ENCODE data around the gene RCOR3. TPM values are rescaled to one million over a fixed set of nuclear protein-coding genes. Genes with fewer than 3 reads are reported as not detected.
"Not testable (repeated sequence)": the region's sequence is repeated elsewhere in the genome, so short reads cannot be mapped to it uniquely, and the experiment has no call there.

RCOR3 gene
- total and polyA plus RNA-seq, 2 of the 8 experiments (the other 6 are each of a cell fraction or from before 2014, with no cell fraction given), result 21.4 to 36.3 TPM

GRCh38 chr1:211243639-211244038 lies 15.5 kb upstream of the RCOR3 start:
- ChIA-PET POLR2A (ENCODE audit: partially characterized antibody) (interaction anchor here (1.7 to 3.6 kb wide), 2 partner anchors 14 to 869 kb away, joined by 7 to 13 read pairs; partner anchors contain the start of gene RCOR3), CTCF (ENCODE audit: partially characterized antibody) (interaction anchor here (1.2 to 1.5 kb wide), 3 partner anchors 14 to 110 kb away, joined by 3 to 4 read pairs (median 3); partner anchors contain the start of gene KCNH1)
- not testable (repeated sequence) for H2AK5ac ChIP-seq (ENCODE audit: low read depth, low read length); H3K23ac ChIP-seq (ENCODE audit: insufficient read length); H2BK20ac ChIP-seq (ENCODE audit: low read length); H4K5ac ChIP-seq (ENCODE audit: insufficient read length, low read depth, low read length); H3K56ac ChIP-seq (replicated peaks; ENCODE audit: insufficient read length, low read depth, low read length); DNase-seq (ENCODE audit: low read depth in 1 of 2, low spot score in 2 of 2); H4K20me1 ChIP-seq (replicated peaks in 1 of 2; ENCODE audit: control insufficient read depth in 1 of 2, insufficient read depth in 2 of 2, low read length in 2 of 2); H3K4ac ChIP-seq (replicated peaks; ENCODE audit: insufficient read length, low read depth, low read length); H3K79me1 ChIP-seq (ENCODE audit: low read depth, low read length); H2BK5ac ChIP-seq (ENCODE audit: low read depth, low read length); H2BK12ac ChIP-seq (ENCODE audit: low read depth, low read length); H3K4me1 ChIP-seq (replicated peaks in 1 of 4; ENCODE audit: control insufficient read depth in 3 of 4, insufficient read depth in 4 of 4, low read length in 3 of 4); H3K14ac ChIP-seq (ENCODE audit: insufficient read length); H4K8ac ChIP-seq (ENCODE audit: extremely low read depth, insufficient read depth, low read length); FAIRE-seq; H3K4me3 ChIP-seq (ENCODE audit: extremely low read depth in 1 of 4, insufficient read depth in 2 of 4, low read depth in 3 of 4, low read length in 4 of 4); H3K18ac ChIP-seq (ENCODE audit: extremely low read depth, low read length); H3K27ac ChIP-seq (ENCODE audit: low read depth, low read length); H3K36me3 ChIP-seq (ENCODE audit: control insufficient read depth in 2 of 4, insufficient read depth in 4 of 4, low read length in 3 of 4); H3K79me2 ChIP-seq (ENCODE audit: control insufficient read depth in 1 of 2, insufficient read depth in 2 of 2, low read length in 2 of 2); H3K27me3 ChIP-seq (replicated peaks in 1 of 4; ENCODE audit: control insufficient read depth in 3 of 4, extremely low read depth in 1 of 4, insufficient read depth in 3 of 4, low read length in 3 of 4); H2BK120ac ChIP-seq (replicated peaks; ENCODE audit: low read depth, low read length); H4K91ac ChIP-seq (replicated peaks; ENCODE audit: insufficient read length, low read length); H3K9ac ChIP-seq (replicated peaks in 1 of 4; ENCODE audit: extremely low read depth in 1 of 4, low read depth in 3 of 4, low read length in 3 of 4); H3K9me3 ChIP-seq (ENCODE audit: insufficient read depth in 2 of 2, low read depth in 1 of 2, low read length in 1 of 2); H2AFZ ChIP-seq (ENCODE audit: low read length); H3K23me2 ChIP-seq (ENCODE audit: low read depth, low read length); H3K4me2 ChIP-seq (ENCODE audit: insufficient read depth in 1 of 2, low read depth in 2 of 2, low read length in 2 of 2); H2BK15ac ChIP-seq (ENCODE audit: low read length)
- WGBS, 2 experiments (ENCODE audit: extremely low coverage in 1 of 2, insufficient coverage in 1 of 2, insufficient read length in 1 of 2, insufficient replicate concordance in 2 of 2, low coverage in 1 of 2, low lambda C conversion rate in 2 of 2, missing lambda C conversion rate in 1 of 2), result 90% methylated on average over 5 of the region's 5 CpGs; no CpG with 5 or more reads in 1 of the 2 experiments
